ENCODE data around the gene ATAT1. TPM values are rescaled to one million over a fixed set of nuclear protein-coding genes. Genes with fewer than 3 reads are reported as not detected.

The ATAT1 gene
- total and polyA plus RNA-seq, 2 of the 13 experiments (the other 11 are each of a cell fraction or from before 2014, with no cell fraction given), result 9.2 to 23.6 TPM

DNA sequence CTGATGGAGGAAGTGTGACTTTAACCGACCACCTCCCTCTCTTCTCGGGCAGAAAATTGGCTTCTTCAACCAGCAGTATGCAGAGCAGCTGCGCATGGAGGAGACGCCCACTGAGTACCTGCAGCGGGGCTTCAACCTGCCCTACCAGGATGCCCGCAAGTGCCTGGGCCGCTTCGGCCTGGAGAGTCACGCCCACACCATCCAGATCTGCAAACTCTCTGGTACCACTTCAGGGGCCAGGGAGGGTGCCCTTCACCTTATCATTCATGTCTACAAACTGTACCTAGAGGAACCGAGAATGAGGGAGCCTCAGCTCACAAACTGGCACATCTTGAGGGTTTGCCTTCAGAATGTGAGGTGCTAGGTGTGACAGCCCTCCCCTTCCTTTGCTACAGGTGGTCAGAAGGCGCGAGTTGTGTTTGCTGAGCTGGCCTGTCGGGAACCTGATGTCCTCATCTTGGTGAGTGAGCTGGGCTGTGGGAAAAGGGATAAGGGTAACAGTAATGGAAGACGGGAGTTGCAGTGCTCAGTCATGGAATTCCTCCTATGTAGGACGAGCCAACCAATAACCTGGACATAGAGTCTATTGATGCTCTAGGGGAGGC, 36.8 kb upstream of the ATAT1 start:
- DNase-seq (ENCODE audit: low spot score) (no peak), ATAC-seq (peak; percentile 11; the same call in 2 of the 3 replicates), FAIRE-seq (no peak)
- TF ChIP-seq ZFX (CRISPR knock-in tag; IDR thresholded peaks at IDR 0.05; ENCODE audit: low read depth) (no peak), NFKB2 (CRISPR knock-in tag; IDR thresholded peaks at IDR 0.05; ENCODE audit: borderline replicate concordance) (no peak), RBFOX2 (IDR thresholded peaks at IDR 0.05; ENCODE audit: low read depth, low read length) (0 out of 2 replicates have a peak, but pooled peaks have one; percentile 20), RCOR2 (CRISPR knock-in tag; IDR thresholded peaks at IDR 0.05) (no peak), RBM22 (optimal IDR thresholded peaks at IDR 0.05; ENCODE audit: low read length) (peak; percentile 66), ZNF674 (CRISPR knock-in tag; IDR thresholded peaks at IDR 0.05; ENCODE audit: low read depth) (no peak), ARID2 (CRISPR knock-in tag; IDR thresholded peaks at IDR 0.05; ENCODE audit: borderline replicate concordance) (no peak), KLF6 (CRISPR knock-in tag; IDR thresholded peaks at IDR 0.05) (no peak), FOXA3 (CRISPR knock-in tag; IDR thresholded peaks at IDR 0.05) (no peak), SRSF4 (IDR thresholded peaks at IDR 0.05; ENCODE audit: low read depth, low read length, poor library complexity, severe bottlenecking) (no peak), CENPT (CRISPR knock-in tag; IDR thresholded peaks at IDR 0.05; ENCODE audit: low read depth) (no peak)
- TF ChIP-seq, protein P1, sequence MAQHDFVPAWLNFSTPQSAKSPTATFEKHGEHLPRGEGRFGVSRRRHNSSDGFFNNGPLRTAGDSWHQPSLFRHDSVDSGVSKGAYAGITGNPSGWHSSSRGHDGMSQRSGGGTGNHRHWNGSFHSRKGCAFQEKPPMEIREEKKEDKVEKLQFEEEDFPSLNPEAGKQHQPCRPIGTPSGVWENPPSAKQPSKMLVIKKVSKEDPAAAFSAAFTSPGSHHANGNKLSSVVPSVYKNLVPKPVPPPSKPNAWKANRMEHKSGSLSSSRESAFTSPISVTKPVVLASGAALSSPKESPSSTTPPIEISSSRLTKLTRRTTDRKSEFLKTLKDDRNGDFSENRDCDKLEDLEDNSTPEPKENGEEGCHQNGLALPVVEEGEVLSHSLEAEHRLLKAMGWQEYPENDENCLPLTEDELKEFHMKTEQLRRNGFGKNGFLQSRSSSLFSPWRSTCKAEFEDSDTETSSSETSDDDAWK (CRISPR knock-in tag; IDR thresholded peaks at IDR 0.05), result no peak
- TF ChIP-seq, protein P2, sequence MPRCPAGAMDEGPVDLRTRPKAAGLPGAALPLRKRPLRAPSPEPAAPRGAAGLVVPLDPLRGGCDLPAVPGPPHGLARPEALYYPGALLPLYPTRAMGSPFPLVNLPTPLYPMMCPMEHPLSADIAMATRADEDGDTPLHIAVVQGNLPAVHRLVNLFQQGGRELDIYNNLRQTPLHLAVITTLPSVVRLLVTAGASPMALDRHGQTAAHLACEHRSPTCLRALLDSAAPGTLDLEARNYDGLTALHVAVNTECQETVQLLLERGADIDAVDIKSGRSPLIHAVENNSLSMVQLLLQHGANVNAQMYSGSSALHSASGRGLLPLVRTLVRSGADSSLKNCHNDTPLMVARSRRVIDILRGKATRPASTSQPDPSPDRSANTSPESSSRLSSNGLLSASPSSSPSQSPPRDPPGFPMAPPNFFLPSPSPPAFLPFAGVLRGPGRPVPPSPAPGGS (CRISPR knock-in tag; IDR thresholded peaks at IDR 0.05), result no peak
- H3K79me2 ChIP-seq (ENCODE audit: insufficient read depth, low read length), result no peaks in the 10 kb centered on the region
- POLR2A ChIA-PET, result interaction anchor here (1.6 to 2.0 kb wide), 3 partner anchors 11 to 24 kb away, joined by 7 to 16 read pairs (median 7); partner anchors contain the start of gene ABCF1
- in situ Hi-C loops (cut with HindIII; ENCODE audit: extremely low pct_ligation_motif_present, low pct_unique_long_range_greater_than_20kb), result no loop called here
- no peaks in the 10 kb centered on the region for H3K27me3 ChIP-seq (ENCODE audit: control insufficient read depth in 1 of 2, insufficient read depth in 2 of 2, low read length in 2 of 2)
- H3K4me3 ChIP-seq (replicated peaks in 1 of 3; ENCODE audit: insufficient read depth in 1 of 3, low read depth in 2 of 3, low read length in 3 of 3), result no peak overlapping the region
- BruUV-seq (replicated peaks), result no TSS peak
- no peaks in the 10 kb centered on the region for H3K4me1 ChIP-seq (ENCODE audit: insufficient read depth, low read length)
- H3K27ac ChIP-seq (ENCODE audit: extremely low read length, insufficient read depth, low read length), result no peak overlapping the region
- H2AFZ ChIP-seq (ENCODE audit: low read length), result no peak overlapping the region
- CTCF ChIA-PET (ENCODE audit: low intra/inter-chr PET ratio, low total read pairs), result no interaction called here
- H3K9ac ChIP-seq (ENCODE audit: insufficient read depth, low read depth, low read length), result no peak overlapping the region
- intact Hi-C loops (cut with micrococcal nuclease; ENCODE audit: unreplicated experiment), result no loop called here
- 97% methylated on average over 15 of the region's 15 CpGs for WGBS (ENCODE audit: low lambda C conversion rate)
- no peaks in the 10 kb centered on the region for H3K9me3 ChIP-seq (ENCODE audit: low read length)
- H4K20me1 ChIP-seq (ENCODE audit: insufficient read depth, low read length), result no peaks in the 10 kb centered on the region
- H3K4me2 ChIP-seq (ENCODE audit: low read depth, low read length), result no peak overlapping the region
- peaks cover 33 to 79% of the 10 kb centered on the region in 2 experiments for H3K36me3 ChIP-seq (replicated peaks in 1 of 2; ENCODE audit: control insufficient read depth in 1 of 2, insufficient read depth in 2 of 2, low read length in 2 of 2)
